ENCODE measurements around the gene KRT3.
"Not testable (repeated sequence)": the region's sequence is repeated elsewhere in the genome, so short reads cannot be mapped to it uniquely, and the experiment has no call there.

Gene KRT3

GRCh38 chr12:52761802-52762201, 34.1 kb downstream of the KRT3 start:
- Histone ChIP-seq H3K4me3 (ENCODE audit: low read length in 2 of 2) (no peak overlapping the region), H3K9me3 (ENCODE audit: control insufficient read depth in 2 of 2, low read length in 2 of 2) (peaks cover 0 to 8% of the 10 kb centered on the region in 2 donors), H3K36me3 (ENCODE audit: control insufficient read depth in 2 of 2, insufficient read depth in 2 of 2, low read length in 2 of 2) (no peaks in the 10 kb centered on the region), H3K4me1 (ENCODE audit: control insufficient read depth in 2 of 2, insufficient read depth in 2 of 2, low read length in 2 of 2) (no peaks in the 10 kb centered on the region), H3K9ac (ENCODE audit: low read depth in 1 of 2, low read length in 2 of 2) (no peak overlapping the region), H3K27ac (ENCODE audit: low read depth in 2 of 2, low read length in 2 of 2) (no peak overlapping the region), H3K27me3 (ENCODE audit: control insufficient read depth in 2 of 2, insufficient read depth in 2 of 2, low read length in 2 of 2) (peaks cover 0 to 8% of the 10 kb centered on the region in 2 donors)

GRCh38 chr12:52761218-52761617, 34.7 kb downstream of the KRT3 start:
- not testable (repeated sequence) for H3K4me1 ChIP-seq (ENCODE audit: control insufficient read depth in 2 of 2, insufficient read depth in 2 of 2, low read length in 2 of 2); H3K9ac ChIP-seq (ENCODE audit: low read depth in 1 of 2, low read length in 2 of 2); H3K36me3 ChIP-seq (ENCODE audit: control insufficient read depth in 2 of 2, insufficient read depth in 2 of 2, low read length in 2 of 2); H3K9me3 ChIP-seq (ENCODE audit: control insufficient read depth in 2 of 2, low read length in 2 of 2); H3K4me3 ChIP-seq (ENCODE audit: low read length in 2 of 2); H3K27me3 ChIP-seq (ENCODE audit: control insufficient read depth in 2 of 2, insufficient read depth in 2 of 2, low read length in 2 of 2); H3K27ac ChIP-seq (ENCODE audit: low read depth in 2 of 2, low read length in 2 of 2)

GRCh38 chr12:52760623-52761022, 35.3 kb downstream of the KRT3 start:
- Histone ChIP-seq H3K4me1 (ENCODE audit: control insufficient read depth in 2 of 2, insufficient read depth in 2 of 2, low read length in 2 of 2) (no peaks in the 10 kb centered on the region), H3K36me3 (ENCODE audit: control insufficient read depth in 2 of 2, insufficient read depth in 2 of 2, low read length in 2 of 2) (no peaks in the 10 kb centered on the region), H3K27me3 (ENCODE audit: control insufficient read depth in 2 of 2, insufficient read depth in 2 of 2, low read length in 2 of 2) (peaks cover 0 to 8% of the 10 kb centered on the region in 2 donors), H3K9ac (ENCODE audit: low read depth in 1 of 2, low read length in 2 of 2) (no peak overlapping the region), H3K9me3 (ENCODE audit: control insufficient read depth in 2 of 2, low read length in 2 of 2) (peaks cover 0 to 8% of the 10 kb centered on the region in 2 donors), H3K27ac (ENCODE audit: low read depth in 2 of 2, low read length in 2 of 2) (no peak overlapping the region), H3K4me3 (ENCODE audit: low read length in 2 of 2) (no peak overlapping the region)

- no peaks in the 10 kb centered on the region for H3K36me3 ChIP-seq (ENCODE audit: control insufficient read depth in 2 of 2, insufficient read depth in 2 of 2, low read length in 2 of 2)
- no peaks in the 10 kb centered on the region for H3K4me1 ChIP-seq (ENCODE audit: control insufficient read depth in 2 of 2, insufficient read depth in 2 of 2, low read length in 2 of 2)
These were observed 36.2 kb downstream of the KRT3 start for GRCh38 chr12:52759695-52760094.

GRCh38 chr12:52759218-52759617, 36.7 kb downstream of the KRT3 start:
- Histone ChIP-seq H3K4me1 (ENCODE audit: control insufficient read depth in 2 of 2, insufficient read depth in 2 of 2, low read length in 2 of 2) (no peaks in the 10 kb centered on the region), H3K36me3 (ENCODE audit: control insufficient read depth in 2 of 2, insufficient read depth in 2 of 2, low read length in 2 of 2) (no peaks in the 10 kb centered on the region)

More at GRCh38 chr12:52759695-52760094, 36.2 kb downstream of the KRT3 start:
- no peak overlapping the region for H3K27ac ChIP-seq (ENCODE audit: low read depth in 2 of 2, low read length in 2 of 2)
- no peak overlapping the region for H3K4me3 ChIP-seq (ENCODE audit: low read length in 2 of 2)
- H3K9ac ChIP-seq (ENCODE audit: low read depth in 1 of 2, low read length in 2 of 2), result no peak overlapping the region
- peaks cover 0 to 8% of the 10 kb centered on the region in 2 donors for H3K9me3 ChIP-seq (ENCODE audit: control insufficient read depth in 2 of 2, low read length in 2 of 2)
- H3K27me3 ChIP-seq (ENCODE audit: control insufficient read depth in 2 of 2, insufficient read depth in 2 of 2, low read length in 2 of 2), result peaks cover 0 to 8% of the 10 kb centered on the region in 2 donors

GRCh38 chr12:52757449-52758176, 38.3 kb downstream of the KRT3 start:
- Histone ChIP-seq H3K27me3 (ENCODE audit: control insufficient read depth in 2 of 2, insufficient read depth in 2 of 2, low read length in 2 of 2) (peaks cover 0 to 8% of the 10 kb centered on the region in 2 donors), H3K9ac (ENCODE audit: low read depth in 1 of 2, low read length in 2 of 2) (no peak overlapping the region), H3K9me3 (ENCODE audit: control insufficient read depth in 2 of 2, low read length in 2 of 2) (peaks cover 0 to 8% of the 10 kb centered on the region in 2 donors), H3K36me3 (ENCODE audit: control insufficient read depth in 2 of 2, insufficient read depth in 2 of 2, low read length in 2 of 2) (no peaks in the 10 kb centered on the region), H3K27ac (ENCODE audit: low read depth in 2 of 2, low read length in 2 of 2) (no peak overlapping the region), H3K4me1 (ENCODE audit: control insufficient read depth in 2 of 2, insufficient read depth in 2 of 2, low read length in 2 of 2) (no peaks in the 10 kb centered on the region), H3K4me3 (ENCODE audit: low read length in 2 of 2) (no peak overlapping the region)

More at GRCh38 chr12:52759218-52759617, 36.7 kb downstream of the KRT3 start:
- H3K9ac ChIP-seq (ENCODE audit: low read depth in 1 of 2, low read length in 2 of 2), result no peak overlapping the region
- H3K9me3 ChIP-seq (ENCODE audit: control insufficient read depth in 2 of 2, low read length in 2 of 2), result peaks cover 0 to 8% of the 10 kb centered on the region in 2 donors
- no peak overlapping the region for H3K4me3 ChIP-seq (ENCODE audit: low read length in 2 of 2)
- H3K27me3 ChIP-seq (ENCODE audit: control insufficient read depth in 2 of 2, insufficient read depth in 2 of 2, low read length in 2 of 2), result peaks cover 0 to 8% of the 10 kb centered on the region in 2 donors
- no peak overlapping the region for H3K27ac ChIP-seq (ENCODE audit: low read depth in 2 of 2, low read length in 2 of 2)

- no peak overlapping the region for H3K9ac ChIP-seq (ENCODE audit: low read depth in 1 of 2, low read length in 2 of 2)
- H3K36me3 ChIP-seq (ENCODE audit: control insufficient read depth in 2 of 2, insufficient read depth in 2 of 2, low read length in 2 of 2), result no peaks in the 10 kb centered on the region
- no peak overlapping the region for H3K4me3 ChIP-seq (ENCODE audit: low read length in 2 of 2)
- H3K9me3 ChIP-seq (ENCODE audit: control insufficient read depth in 2 of 2, low read length in 2 of 2), result peaks cover 0 to 8% of the 10 kb centered on the region in 2 donors
- no peak overlapping the region for H3K27ac ChIP-seq (ENCODE audit: low read depth in 2 of 2, low read length in 2 of 2)
- peaks cover 0 to 10% of the 10 kb centered on the region in 2 donors for H3K27me3 ChIP-seq (ENCODE audit: control insufficient read depth in 2 of 2, insufficient read depth in 2 of 2, low read length in 2 of 2)
- no peaks in the 10 kb centered on the region for H3K4me1 ChIP-seq (ENCODE audit: control insufficient read depth in 2 of 2, insufficient read depth in 2 of 2, low read length in 2 of 2)
These were observed 39.5 kb downstream of the KRT3 start for GRCh38 chr12:52756281-52756960.

- peaks cover 0 to 7% of the 10 kb centered on the region in 2 donors for H3K9me3 ChIP-seq (ENCODE audit: control insufficient read depth in 2 of 2, low read length in 2 of 2)
- no peaks in the 10 kb centered on the region for H3K36me3 ChIP-seq (ENCODE audit: control insufficient read depth in 2 of 2, insufficient read depth in 2 of 2, low read length in 2 of 2)
- H3K9ac ChIP-seq (ENCODE audit: low read depth in 1 of 2, low read length in 2 of 2), result no peak overlapping the region
- H3K27me3 ChIP-seq (ENCODE audit: control insufficient read depth in 2 of 2, insufficient read depth in 2 of 2, low read length in 2 of 2), result peaks cover 0 to 10% of the 10 kb centered on the region in 2 donors
- no peak overlapping the region for H3K27ac ChIP-seq (ENCODE audit: low read depth in 2 of 2, low read length in 2 of 2)
- no peaks in the 10 kb centered on the region for H3K4me1 ChIP-seq (ENCODE audit: control insufficient read depth in 2 of 2, insufficient read depth in 2 of 2, low read length in 2 of 2)
- H3K4me3 ChIP-seq (ENCODE audit: low read length in 2 of 2), result no peak overlapping the region
These were observed 40.4 kb downstream of the KRT3 start for GRCh38 chr12:52755533-52755932.

GRCh38 chr12:52754135-52754534, 41.8 kb downstream of the KRT3 start:
- Histone ChIP-seq H3K4me1 (ENCODE audit: control insufficient read depth in 2 of 2, insufficient read depth in 2 of 2, low read length in 2 of 2) (no peaks in the 10 kb centered on the region), H3K9me3 (ENCODE audit: control insufficient read depth in 2 of 2, low read length in 2 of 2) (no peaks in the 10 kb centered on the region), H3K36me3 (ENCODE audit: control insufficient read depth in 2 of 2, insufficient read depth in 2 of 2, low read length in 2 of 2) (no peaks in the 10 kb centered on the region), H3K27ac (ENCODE audit: low read depth in 2 of 2, low read length in 2 of 2) (no peak overlapping the region), H3K9ac (ENCODE audit: low read depth in 1 of 2, low read length in 2 of 2) (no peak overlapping the region), H3K27me3 (ENCODE audit: control insufficient read depth in 2 of 2, insufficient read depth in 2 of 2, low read length in 2 of 2) (peaks cover 0 to 10% of the 10 kb centered on the region in 2 donors), H3K4me3 (ENCODE audit: low read length in 2 of 2) (no peak overlapping the region)

GRCh38 chr12:52753283-52753682, 42.6 kb downstream of the KRT3 start:
- Histone ChIP-seq H3K9me3 (ENCODE audit: control insufficient read depth in 2 of 2, low read length in 2 of 2) (no peaks in the 10 kb centered on the region), H3K36me3 (ENCODE audit: control insufficient read depth in 2 of 2, insufficient read depth in 2 of 2, low read length in 2 of 2) (no peaks in the 10 kb centered on the region), H3K9ac (ENCODE audit: low read depth in 1 of 2, low read length in 2 of 2) (no peak overlapping the region), H3K4me1 (ENCODE audit: control insufficient read depth in 2 of 2, insufficient read depth in 2 of 2, low read length in 2 of 2) (no peaks in the 10 kb centered on the region), H3K4me3 (ENCODE audit: low read length in 2 of 2) (no peak overlapping the region), H3K27me3 (ENCODE audit: control insufficient read depth in 2 of 2, insufficient read depth in 2 of 2, low read length in 2 of 2) (peaks cover 0 to 10% of the 10 kb centered on the region in 2 donors), H3K27ac (ENCODE audit: low read depth in 2 of 2, low read length in 2 of 2) (no peak overlapping the region)
